H1 (cell line): ENCODE results near the gene TDP2. TPM values are rescaled to one million over a fixed set of nuclear protein-coding genes. Genes with fewer than 3 reads are reported as not detected.

ENCODE experiments used
- CBX5 ChIP-seq: fragments of 300-800, 300-1000 bp; sonication (generic); IDR thresholded peaks from 2 replicates; pipeline ENCODE4 v1.7.1; 2016; ENCODE audit warnings: antibody characterized with exemption, low read length, low read depth
- CHD1 ChIP-seq: IDR thresholded peaks from 2 replicates; pipeline ENCODE4 v1.6.1; 2012; ENCODE audit warnings: low read depth, low read length, improper control_type of control experiment
- EGR1 ChIP-seq: IDR thresholded peaks from 2 replicates; pipeline ENCODE4 v1.6.1; 2011; ENCODE audit warnings: low read depth, low read length, borderline replicate concordance
- NRF1 ChIP-seq: IDR thresholded peaks from 2 replicates; pipeline ENCODE4 v1.6.1; 2011; ENCODE audit warnings: mild to moderate bottlenecking, low read depth, low read length, improper control_type of control experiment
- SIN3A ChIP-seq, 2 experiments: IDR thresholded peaks in 1 of 2; conservative IDR thresholded peaks in 1 of 2; 2 replicates each; pipeline ENCODE4 v1.6.1; 2011 to 2012; ENCODE audit warnings: low read length in 2 of 2, improper control_type of control experiment in 1 of 2, low read depth in 1 of 2, mild to moderate bottlenecking in 1 of 2
- SP2 ChIP-seq: IDR thresholded peaks from 2 replicates; pipeline ENCODE4 v1.6.1; 2012; ENCODE audit warnings: mild to moderate bottlenecking, low read length, inconsistent platforms
- polyA plus RNA-seq, 7 experiments: library from polyadenylated mRNA; depleted of rRNA in 3 of 7; stranded (reverse) in 5 of 7; unstranded in 2 of 7; fragments of >200 nt in 5 of 7; fragments of 200-250 nt in 2 of 7; gene quantifications; 1 replicate in 5 of 7; 2 replicates in 1 of 7; 4 replicates in 1 of 7; pipeline versions ENCODE4 v1.2.1 to v1.2.3, GENCODE V29; 2011 to 2013; ENCODE audit warnings: missing spikeins in 2 of 7, mixed read lengths in 2 of 7
- total RNA-seq: library from RNA; stranded (reverse); fragmentation: NEBNext Ultra II Directional; extraction: Animal tissue kit (Norgen Biotek cat#: 25700); gene quantifications from 2 replicates; pipeline ENCODE4 v1.2.1, GENCODE V29; 2021

The TDP2 gene
- total and polyA plus RNA-seq, 2 of the 8 experiments (the other 6 are each of a cell fraction or from before 2014, with no cell fraction given), result 18.8 to 51.6 TPM

- no peak for TF ChIP-seq SIN3A (conservative IDR thresholded peaks at IDR 0.05 in 1 of 2, IDR thresholded peaks at IDR 0.05 in 1 of 2; ENCODE audit: low read depth in 1 of 2, low read length in 2 of 2)
- TF ChIP-seq CBX5, result no peak
- TF ChIP-seq NRF1, result no peak
- no peak for TF ChIP-seq CHD1
- TF ChIP-seq SP2, result no peak
- TF ChIP-seq EGR1, result no peak
Measured at GRCh38 chr6:24630856-24631505, 35.7 kb downstream of the TDP2 start (continued).
